Sigmoid colon (tissue), 7 donors: ENCODE data around the gene DHRS11. TPM values are rescaled to one million over a fixed set of nuclear protein-coding genes. Genes with fewer than 3 reads are reported as not detected.

ENCODE experiments used
- DNase-seq: peaks from one replicate; pipeline ENCODE4 v3.0.0-alpha.2; 2019
- H3K27ac ChIP-seq, 4 donors: fragments of 200-600 bp; sonication (generic); one replicate each; pipeline ENCODE4 v1.5.1; 2016 to 2019; ENCODE audit warnings: mild to moderate bottlenecking in 1 of 4
- H3K27me3 ChIP-seq, 3 donors: fragments of 200-600 bp; sonication (generic); one replicate each; pipeline ENCODE4 v1.5.1; 2019; ENCODE audit warnings: mild to moderate bottlenecking in 1 of 3
- H3K36me3 ChIP-seq, 4 donors: fragments of 200-600 bp; sonication (generic); one replicate each; pipeline ENCODE4 v1.5.1; 2016 to 2019
- H3K4me1 ChIP-seq, 4 donors: fragments of 200-600 bp; sonication (generic); one replicate each; pipeline ENCODE4 v1.5.1; 2017 to 2019
- H3K4me3 ChIP-seq, 4 donors: fragments of 200-600 bp; sonication (generic); one replicate each; pipeline ENCODE4 v1.5.1; 2017 to 2019; ENCODE audit warnings: mild to moderate bottlenecking in 2 of 4, moderate library complexity in 1 of 4
- H3K9me3 ChIP-seq, 4 donors: fragments of 200-600 bp in 3 of 4; sonication (generic) in 3 of 4; one replicate each; pipeline versions ENCODE4 v1.5.1 to v1.6.1; 2013 to 2019
- CTCF ChIP-seq, 4 experiments: fragments of 450-650 bp in 3 of 4; fragments of 200-600 bp in 1 of 4; IDR thresholded peaks; one replicate each; pipeline ENCODE4 v1.5.1; 2016 to 2019; ENCODE audit warnings: antibody characterized with exemption in 4 of 4, mild to moderate bottlenecking in 3 of 4, moderate library complexity in 2 of 4
- EP300 ChIP-seq, 4 donors: sonication (generic); formaldehyde crosslinking; IDR thresholded peaks; one replicate each; pipeline ENCODE4 v1.6.1; 2017; ENCODE audit warnings: antibody characterized with exemption in 4 of 4
- POLR2A ChIP-seq, 2 donors: fragments of 450-650 bp; IDR thresholded peaks; one replicate each; pipeline ENCODE4 v1.6.1; 2016; ENCODE audit warnings: antibody characterized with exemption in 2 of 2, mild to moderate bottlenecking in 2 of 2, moderate library complexity in 2 of 2
- POLR2AphosphoS5 ChIP-seq, 4 donors: sonication (generic); formaldehyde crosslinking; IDR thresholded peaks; one replicate each; pipeline ENCODE4 v1.6.1; 2017; ENCODE audit warnings: antibody characterized with exemption in 4 of 4
- WGBS, 2 donors: extraction: QIAGEN DNeasy Blood & Tissue Kit; methylation state at CpG; one replicate each; pipeline ENCODE4 v1.1.7; 2013; 5-methylcytosine and 5-hydroxymethylcytosine counted together
- intact Hi-C: fragments of 100-400 bp; cut with DNase I; formaldehyde crosslinking; loops from one replicate; pipeline ENCODE4 v1.15.1; 2023
- polyA plus RNA-seq, 3 donors: library from polyadenylated mRNA; stranded (reverse); fragments of 200-250 nt; gene quantifications; one replicate each; pipeline ENCODE4 v1.2.3, GENCODE V29; 2013
- total RNA-seq, 4 donors: library from RNA; depleted of rRNA; stranded (reverse); fragments of >200 nt; gene quantifications; one replicate each; pipeline ENCODE4 v1.1.0, GENCODE V29; 2016
- donor health status: healthy with polysubstance abuse.
- donor health status: Bipolar disorder and iron deficiency.
- donor health status: healthy.

The DHRS11 gene
- total and polyA plus RNA-seq, 7 donors = 4.3 to 239 (median 8.9) TPM

GRCh38 chr17:36612323-36612722 lies 20.6 kb downstream of the DHRS11 start:
- no peak for DNase-seq
- Histone ChIP-seq H3K9me3 (no peaks in the 10 kb centered on the region), H3K4me1 (peaks cover 0 to 11% (median 4%) of the 10 kb centered on the region in 4 donors), H3K4me3 (no peak overlapping the region), H3K27ac (no peak overlapping the region), H3K36me3 (no peaks in the 10 kb centered on the region), H3K27me3 (peaks cover 11 to 38% (median 14%) of the 10 kb centered on the region in 3 donors)
- WGBS, 2 donors = 76 to 79% methylated on average over 3 of the region's 3 CpGs
- no peak for TF ChIP-seq EP300 (IDR thresholded peaks at IDR 0.05)
- no peak for TF ChIP-seq POLR2AphosphoS5 (IDR thresholded peaks at IDR 0.05)
- no peak for TF ChIP-seq CTCF (IDR thresholded peaks at IDR 0.05)
- TF ChIP-seq POLR2A (IDR thresholded peaks at IDR 0.05) = no peak
- intact Hi-C loops = no loop called here

DNA sequence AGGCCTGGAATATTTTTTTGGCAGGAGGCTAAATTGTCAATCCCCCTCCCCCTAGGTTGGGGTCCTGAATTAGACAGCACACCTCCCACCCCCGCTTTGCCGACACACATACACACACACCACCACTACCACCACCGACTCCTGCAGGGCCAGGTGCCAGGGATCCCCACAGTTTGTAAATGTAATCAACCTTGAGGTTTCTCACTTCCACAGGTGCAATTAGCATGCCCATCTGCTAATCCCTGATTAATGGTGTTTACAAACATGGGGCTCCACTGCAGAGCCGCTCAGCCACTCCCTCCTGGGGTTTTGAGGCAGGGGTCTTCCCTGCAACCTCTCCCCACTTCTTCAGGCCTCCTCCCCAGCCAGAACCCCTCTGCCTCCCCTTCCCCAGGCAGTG lies 21.5 kb downstream of the DHRS11 start:
- H3K36me3 ChIP-seq = no peaks in the 10 kb centered on the region
- TF ChIP-seq POLR2A (IDR thresholded peaks at IDR 0.05) = no peak
- TF ChIP-seq EP300 (IDR thresholded peaks at IDR 0.05) = no peak
- no peak for TF ChIP-seq CTCF (IDR thresholded peaks at IDR 0.05)
- TF ChIP-seq POLR2AphosphoS5 (IDR thresholded peaks at IDR 0.05) = no peak
- no peak for DNase-seq
- no peak overlapping the region for H3K27ac ChIP-seq
- peaks cover 0 to 11% (median 4%) of the 10 kb centered on the region in 4 donors for H3K4me1 ChIP-seq
- 61 to 71% methylated on average over 4 of the region's 4 CpGs for WGBS, 2 donors
- H3K4me3 ChIP-seq = no peak overlapping the region
- H3K27me3 ChIP-seq = peaks cover 11 to 46% (median 17%) of the 10 kb centered on the region in 3 donors
- H3K9me3 ChIP-seq = no peaks in the 10 kb centered on the region
- intact Hi-C loops = no loop called here

DNA sequence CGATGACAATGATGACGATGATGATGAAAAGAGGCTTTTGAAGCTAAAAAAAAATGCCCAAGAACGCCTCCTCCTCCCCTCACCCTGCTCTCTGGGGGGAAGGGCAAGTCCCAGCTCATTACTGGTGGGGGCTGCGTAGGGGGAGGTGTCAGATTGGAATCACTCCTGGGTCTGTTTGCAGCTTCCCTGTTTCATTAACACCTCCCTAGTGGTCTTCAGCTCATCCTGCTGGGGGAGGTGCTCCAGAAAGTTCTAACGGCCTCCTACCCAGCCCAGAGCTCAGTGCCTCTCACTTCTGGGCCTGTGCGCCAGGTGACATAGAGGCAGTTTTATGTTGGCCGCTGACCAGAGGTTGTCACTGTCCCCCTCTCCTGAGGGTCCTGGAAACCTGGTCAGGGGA lies 22.4 kb downstream of the DHRS11 start:
- TF ChIP-seq POLR2A (IDR thresholded peaks at IDR 0.05) (no peak), POLR2AphosphoS5 (IDR thresholded peaks at IDR 0.05) (no peak), EP300 (IDR thresholded peaks at IDR 0.05) (no peak), CTCF (IDR thresholded peaks at IDR 0.05) (no peak)

DNA sequence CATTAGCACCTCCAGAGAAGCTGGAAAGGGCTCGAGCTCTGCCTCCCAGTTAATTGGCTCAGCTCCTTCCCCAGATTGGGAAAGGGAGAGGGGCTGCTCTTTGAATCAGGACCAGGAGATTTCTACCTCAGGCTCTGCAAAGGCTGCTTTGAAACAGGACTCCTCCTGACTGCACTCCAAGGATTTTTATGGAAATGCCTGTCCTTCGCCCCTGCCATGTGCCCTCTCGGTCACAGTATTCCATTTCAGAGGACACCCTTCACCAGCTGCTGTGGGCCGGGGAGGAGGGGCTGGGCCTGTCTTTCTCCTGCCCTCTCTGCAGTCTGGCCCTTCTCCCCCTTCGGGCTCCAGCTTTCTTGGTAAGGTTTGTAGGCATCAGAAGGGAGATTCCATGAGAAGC lies 23.3 kb downstream of the DHRS11 start:
- TF ChIP-seq POLR2A (IDR thresholded peaks at IDR 0.05) (no peak), POLR2AphosphoS5 (IDR thresholded peaks at IDR 0.05) (no peak), CTCF (IDR thresholded peaks at IDR 0.05) (no peak), EP300 (IDR thresholded peaks at IDR 0.05) (no peak)
- no peaks in the 10 kb centered on the region for H3K36me3 ChIP-seq
- H3K27me3 ChIP-seq = peaks cover 11 to 61% (median 17%) of the 10 kb centered on the region in 3 donors
- WGBS, 2 donors = 67 to 74% methylated on average over 5 of the region's 5 CpGs
- intact Hi-C loops = no loop called here
- no peaks in the 10 kb centered on the region for H3K4me1 ChIP-seq
- no peak overlapping the region for H3K4me3 ChIP-seq
- no peak overlapping the region for H3K27ac ChIP-seq
- no peak for DNase-seq
- H3K9me3 ChIP-seq = no peaks in the 10 kb centered on the region

More for the DNA sequence above, 22.4 kb downstream of the DHRS11 start:
- WGBS, 2 donors = 72 to 86% methylated on average over 7 of the region's 7 CpGs
- no peaks in the 10 kb centered on the region for H3K36me3 ChIP-seq
- H3K4me3 ChIP-seq = no peak overlapping the region
- H3K9me3 ChIP-seq = no peaks in the 10 kb centered on the region
- DNase-seq = no peak
- no peak overlapping the region for H3K27ac ChIP-seq
- peaks cover 0 to 4% (median under 1%) of the 10 kb centered on the region in 4 donors for H3K4me1 ChIP-seq
- H3K27me3 ChIP-seq = peaks cover 11 to 55% (median 17%) of the 10 kb centered on the region in 3 donors
- intact Hi-C loops = no loop called here
